Stimulated activated CD4-positive, alpha-beta T cell treated with anti-CD3 and anti-CD28 coated beads, Interleukin-1b, Interleukin-23, amount 100 ng/mL, for 48 hours (primary cell): ENCODE results near the gene GNRH2.
"Not testable (repeated sequence)": the region's sequence is repeated elsewhere in the genome, so short reads cannot be mapped to it uniquely, and the experiment has no call there.

ENCODE experiments used
- DNase-seq: peaks from one replicate; pipeline ENCODE4 v3.0.0-alpha.2; 2020

The GNRH2 gene

GRCh38 chr20:3044336-3044965, 1.0 kb downstream of the GNRH2 start:
- DNase-seq, result no peak

- peak; percentile 64 for DNase-seq
Measured at GRCh38 chr20:3045042-3045815, 1.8 kb downstream of the GNRH2 start.

- peak; percentile 80 for DNase-seq
Measured at GRCh38 chr20:3045816-3046676, 2.6 kb downstream of the GNRH2 start, which contains the start of gene MRPS26. TSS of gene MRPS26 (plus strand) at chr20:3046052. CDS start at chr20:3046069, 17 bp downstream.

DNA sequence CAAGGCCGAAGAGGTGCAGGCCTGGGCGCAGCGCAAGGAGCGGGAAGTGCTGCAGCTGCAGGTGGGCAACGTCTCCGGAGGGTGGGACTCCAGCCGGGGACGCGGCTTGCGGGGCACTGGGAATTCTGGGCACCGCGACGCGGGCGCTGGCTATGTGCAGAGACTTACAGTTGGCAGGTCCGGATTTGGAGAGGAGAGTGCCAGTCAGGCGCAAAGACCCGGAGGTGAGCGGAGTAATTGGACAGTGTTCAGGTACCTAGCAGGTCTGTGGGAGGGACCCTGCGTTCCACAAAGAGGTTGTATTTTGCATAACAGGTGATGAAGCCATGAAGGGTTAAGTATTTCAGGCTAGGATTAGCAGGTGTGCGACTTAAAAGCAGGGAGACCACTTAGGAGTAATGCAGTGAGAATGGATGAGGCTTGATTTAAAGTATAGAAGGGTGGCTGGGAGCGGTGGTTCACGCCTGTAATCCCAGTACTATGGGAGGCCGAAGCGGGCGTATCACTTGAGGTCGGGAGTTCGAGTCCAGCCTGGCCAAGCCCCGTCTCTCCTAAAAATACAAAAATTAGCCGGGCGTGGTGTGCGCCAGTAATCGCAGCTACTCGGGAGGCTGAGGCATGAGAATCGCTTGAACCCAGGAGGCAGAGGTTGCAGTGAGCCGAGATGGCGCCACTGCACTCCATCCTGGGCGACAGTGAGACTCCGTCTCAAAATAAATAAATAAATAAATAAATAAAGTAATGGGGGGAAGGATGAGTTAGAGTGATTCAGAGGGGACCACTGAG, 3.4 kb downstream of the GNRH2 start:
- no peak for DNase-seq

- DNase-seq, result no peak
Measured at GRCh38 chr20:3047486-3048419, 4.3 kb downstream of the GNRH2 start.

GRCh38 chr20:3051385-3052019, 8.1 kb downstream of the GNRH2 start:
- DNase-seq, result no peak

- no peak for DNase-seq
Measured at GRCh38 chr20:3059489-3059888, 16.1 kb downstream of the GNRH2 start.

- DNase-seq, result not testable (repeated sequence)
Measured at GRCh38 chr20:3064119-3064518, 20.7 kb downstream of the GNRH2 start.

- no peak for DNase-seq
Measured at GRCh38 chr20:3067139-3068014, 24.0 kb downstream of the GNRH2 start.

- DNase-seq, result no peak
Measured at GRCh38 chr20:3068075-3068474, 24.7 kb downstream of the GNRH2 start.

DNA sequence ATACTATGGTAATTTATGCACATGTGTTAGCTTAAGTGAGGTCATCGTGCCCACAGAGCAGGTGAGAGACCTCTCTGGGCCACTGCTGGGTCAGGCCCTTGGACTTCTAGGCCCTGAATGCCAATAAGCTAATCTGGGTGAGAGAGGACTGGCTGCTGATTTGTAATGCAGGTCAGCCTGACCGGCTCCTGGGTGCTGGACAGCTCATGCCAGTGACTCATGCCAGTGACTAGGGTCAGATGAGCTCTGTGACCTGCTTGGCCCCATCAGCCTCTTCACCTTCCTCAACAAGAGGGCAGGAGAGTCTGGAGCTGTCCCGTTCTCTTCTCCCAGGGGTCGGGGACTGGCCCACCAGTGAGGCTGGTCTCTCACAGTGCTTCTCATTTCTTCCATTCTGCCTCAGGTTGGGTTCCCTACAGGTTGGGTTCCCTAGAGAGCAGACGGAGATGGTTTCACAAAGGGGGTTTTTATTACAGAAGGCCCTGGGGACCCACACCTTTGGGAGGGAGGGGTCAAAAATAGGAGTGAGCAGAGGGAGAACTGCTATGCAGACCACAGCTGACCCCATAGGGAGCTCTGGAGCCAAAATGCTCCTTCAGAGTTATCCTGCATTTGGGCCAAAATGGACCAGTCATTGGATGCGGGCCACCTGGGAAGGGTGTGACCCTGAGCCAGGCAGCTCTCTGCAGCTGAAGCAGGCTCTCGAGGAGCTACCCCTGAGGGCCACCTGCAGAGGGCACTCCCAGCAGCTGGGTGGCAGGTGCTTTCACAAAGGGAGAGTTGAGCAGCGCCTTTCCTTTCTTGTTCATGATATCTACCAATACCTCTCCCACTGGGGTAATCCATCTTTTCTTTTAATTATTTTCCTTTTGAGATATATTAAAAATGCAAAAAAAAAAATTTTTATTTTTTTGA, 25.8 kb downstream of the GNRH2 start:
- DNase-seq, result no peak

- DNase-seq, result no peak
Measured at GRCh38 chr20:3070725-3071124, 27.3 kb downstream of the GNRH2 start.

DNA sequence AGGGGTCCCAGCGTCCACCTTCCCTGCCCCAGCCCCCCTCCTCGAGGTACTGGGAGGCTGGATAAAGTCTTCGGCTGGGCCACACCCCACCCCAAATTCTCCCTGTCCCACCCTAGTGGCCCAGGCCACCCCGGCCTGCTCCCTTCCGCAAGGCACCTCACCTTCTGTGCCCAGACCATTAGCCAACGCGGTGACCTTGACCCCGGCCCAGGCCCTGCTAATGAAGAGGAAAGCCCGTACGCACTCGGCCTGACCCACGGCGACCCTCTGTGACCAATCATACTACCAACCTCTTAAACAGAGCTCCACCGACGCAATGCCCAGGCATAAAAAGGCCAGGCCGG, 27.8 kb downstream of the GNRH2 start:
- DNase-seq, result no peak

GRCh38 chr20:3071610-3072529, 28.4 kb downstream of the GNRH2 start, which contains the start of gene OXT:
TSS of gene OXT (plus strand) at chr20:3071620. CDS start at chr20:3071656, 36 bp downstream.
- peak; percentile 69 for DNase-seq

- no peak for DNase-seq
Measured at GRCh38 chr20:3072530-3073250, 29.3 kb downstream of the GNRH2 start.

DNA sequence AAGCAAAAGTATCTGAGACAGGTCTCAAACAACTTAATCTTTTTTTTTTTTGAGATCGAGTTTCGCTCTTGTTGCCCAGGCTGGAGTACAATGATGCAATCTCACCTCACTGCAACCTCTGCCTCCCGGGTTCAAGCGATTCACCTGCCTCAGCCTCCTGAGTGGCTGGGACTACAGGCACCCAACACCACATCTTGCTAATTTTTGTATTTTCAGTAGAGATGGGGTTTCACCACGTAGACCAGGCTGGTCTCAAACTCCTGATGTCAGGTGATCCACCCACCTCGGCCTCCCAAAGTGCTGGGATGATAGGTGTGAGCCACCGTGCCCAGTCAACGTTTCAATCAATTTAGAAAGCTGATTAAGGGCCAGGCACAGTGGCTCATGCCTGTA, 29.8 kb downstream of the GNRH2 start:
- peak; percentile 48 for DNase-seq

GRCh38 chr20:3074812-3075211, 31.4 kb downstream of the GNRH2 start:
- no peak for DNase-seq
